Liver (tissue), 9 donors: ENCODE data around the gene SLC25A26. TPM values are rescaled to one million over a fixed set of nuclear protein-coding genes. Genes with fewer than 3 reads are reported as not detected.

Source experiments
- DNase-seq: peaks from one replicate; pipeline ENCODE4 v3.0.0-alpha.2; 2017; ENCODE audit warnings: low spot score
- H3K27ac ChIP-seq, 2 donors: one replicate each; pipeline ENCODE4 v1.7.0; 2013; ENCODE audit warnings: inconsistent platforms in 2 of 2, low read length in 2 of 2, control low read depth in 1 of 2, low read depth in 1 of 2, mild to moderate bottlenecking in 1 of 2
- H3K27me3 ChIP-seq, 4 donors: one replicate each; pipeline versions ENCODE4 v1.6.1 to v1.7.0; 2013; ENCODE audit warnings: low read length in 3 of 4, inconsistent platforms in 1 of 4, mild to moderate bottlenecking in 1 of 4, moderate library complexity in 1 of 4; ENCODE audit not compliant: control insufficient read depth in 4 of 4, insufficient read depth in 4 of 4
- H3K36me3 ChIP-seq, 4 donors: one replicate each; pipeline versions ENCODE4 v1.6.1 to v1.7.0; 2013; ENCODE audit warnings: low read length in 3 of 4, mild to moderate bottlenecking in 3 of 4, low read depth in 1 of 4, moderate library complexity in 1 of 4; ENCODE audit not compliant: control insufficient read depth in 4 of 4, insufficient read depth in 3 of 4
- H3K4me1 ChIP-seq, 4 donors: one replicate each; pipeline versions ENCODE4 v1.6.1 to v1.7.0; 2013; ENCODE audit warnings: low read length in 3 of 4, mild to moderate bottlenecking in 3 of 4, moderate library complexity in 1 of 4; ENCODE audit not compliant: control insufficient read depth in 4 of 4, insufficient read depth in 4 of 4
- H3K4me3 ChIP-seq, 3 donors: one replicate each; pipeline versions ENCODE4 v1.6.1 to v1.7.0; 2013; ENCODE audit warnings: low read length in 3 of 3, control low read depth in 1 of 3, low read depth in 1 of 3, mild to moderate bottlenecking in 1 of 3
- H3K9ac ChIP-seq, 2 donors: one replicate each; pipeline ENCODE4 v1.7.0; 2013; ENCODE audit warnings: low read length in 2 of 2, mild to moderate bottlenecking in 2 of 2, moderate library complexity in 2 of 2, control low read depth in 1 of 2, low read depth in 1 of 2
- H3K9me3 ChIP-seq, 4 donors: one replicate each; pipeline versions ENCODE4 v1.6.1 to v1.7.0; 2013; ENCODE audit warnings: low read length in 3 of 4; ENCODE audit not compliant: control insufficient read depth in 4 of 4
- ATF3 ChIP-seq: IDR thresholded peaks from 2 replicates; pipeline ENCODE4 v1.6.1; 2016; ENCODE audit warnings: antibody characterized with exemption
- CTCF ChIP-seq: fragments of 150-350 bp; IDR thresholded peaks from 2 replicates; pipeline ENCODE4 v1.5.1; 2017; ENCODE audit warnings: improper control_type of control experiment, low read depth, low read length; ENCODE audit not compliant: missing input control
- EGR1 ChIP-seq, 2 donors: IDR thresholded peaks; 2 replicates each; pipeline ENCODE4 v1.6.1; 2016 to 2018; ENCODE audit warnings: antibody characterized with exemption in 2 of 2, low read depth in 2 of 2
- FOXA1 ChIP-seq: IDR thresholded peaks from 2 replicates; pipeline ENCODE4 v1.6.1; 2016; ENCODE audit warnings: antibody characterized with exemption
- FOXA2 ChIP-seq: IDR thresholded peaks from 2 replicates; pipeline ENCODE4 v1.6.1; 2016; ENCODE audit warnings: antibody characterized with exemption
- GABPA ChIP-seq, 2 donors: IDR thresholded peaks in 1 of 2; conservative IDR thresholded peaks in 1 of 2; 2 replicates each; pipeline ENCODE4 v1.6.1; 2016; ENCODE audit warnings: antibody characterized with exemption in 2 of 2, mild to moderate bottlenecking in 1 of 2, moderate library complexity in 1 of 2
- HNF4A ChIP-seq, 2 donors: conservative IDR thresholded peaks; 2 replicates each; pipeline ENCODE4 v1.6.1; 2016; ENCODE audit warnings: antibody characterized with exemption in 2 of 2, mild to moderate bottlenecking in 2 of 2
- HNF4G ChIP-seq: IDR thresholded peaks from 2 replicates; pipeline ENCODE4 v1.6.1; 2016; ENCODE audit warnings: antibody characterized with exemption
- JUND ChIP-seq, 2 donors: IDR thresholded peaks; 2 replicates each; pipeline ENCODE4 v1.6.1; 2016; ENCODE audit warnings: antibody characterized with exemption in 2 of 2
- MAX ChIP-seq: IDR thresholded peaks from 2 replicates; pipeline ENCODE4 v1.6.1; 2016; ENCODE audit warnings: antibody characterized with exemption
- NR2F2 ChIP-seq: IDR thresholded peaks from 2 replicates; pipeline ENCODE4 v1.6.1; 2016; ENCODE audit warnings: antibody characterized with exemption
- RAD21 ChIP-seq, 2 donors: IDR thresholded peaks; 2 replicates each; pipeline ENCODE4 v1.6.1; 2016; ENCODE audit warnings: antibody characterized with exemption in 2 of 2, mild to moderate bottlenecking in 2 of 2
- REST ChIP-seq: IDR thresholded peaks from 2 replicates; pipeline ENCODE4 v1.6.1; 2016; ENCODE audit warnings: antibody characterized with exemption, mild to moderate bottlenecking
- RXRA ChIP-seq, 2 donors: IDR thresholded peaks; 2 replicates each; pipeline ENCODE4 v1.6.1; 2017 to 2018; ENCODE audit warnings: antibody characterized with exemption in 2 of 2, mild to moderate bottlenecking in 1 of 2
- SP1 ChIP-seq: IDR thresholded peaks from 2 replicates; pipeline ENCODE4 v1.6.1; 2018; ENCODE audit warnings: antibody characterized with exemption, mild to moderate bottlenecking
- TAF1 ChIP-seq: conservative IDR thresholded peaks from 2 replicates; pipeline ENCODE4 v1.6.1; 2016; ENCODE audit warnings: antibody characterized with exemption, mild to moderate bottlenecking
- YY1 ChIP-seq: IDR thresholded peaks from 2 replicates; pipeline ENCODE4 v1.6.1; 2016; ENCODE audit warnings: antibody characterized with exemption, mild to moderate bottlenecking
- ZBTB33 ChIP-seq: IDR thresholded peaks from 2 replicates; pipeline ENCODE4 v1.6.1; 2016; ENCODE audit warnings: antibody characterized with exemption
- WGBS: extraction: QIAGEN DNeasy Blood & Tissue Kit; methylation state at CpG from one replicate; pipeline ENCODE4 v1.1.7; 2013; 5-methylcytosine and 5-hydroxymethylcytosine counted together
- polyA plus RNA-seq, 2 donors: library from polyadenylated mRNA; stranded (reverse) in 1 of 2; unstranded in 1 of 2; fragments of 200-250 nt in 1 of 2; fragments of >200 nt in 1 of 2; fragmentation: Nextera tagmentation in 1 of 2; extraction: Ambion mirVana in 1 of 2; gene quantifications; one replicate each; pipeline versions ENCODE4 v1.2.1 to v1.2.3, GENCODE V29; 2013 to 2015
- total RNA-seq, 2 donors: library from RNA; depleted of rRNA; stranded (reverse); fragments of >200 nt; gene quantifications; one replicate each; pipeline ENCODE4 v1.2.3, GENCODE V29; 2014
- donor health status: healthy.
- donor health status: healthy.
- donor health status: healthy.
- donor health status: healthy.
- donor health status: healthy.

SLC25A26 gene
- total and polyA plus RNA-seq, 4 donors: 9.9 to 21.6 (median 12.8) TPM

GRCh38 chr3:66338927-66339326, 118.1 kb downstream of the SLC25A26 start:
- Histone ChIP-seq H3K36me3 (no peaks in the 10 kb centered on the region), H3K27ac (no peak overlapping the region), H3K27me3 (no peaks in the 10 kb centered on the region), H3K4me3 (no peak overlapping the region), H3K9me3 (no peaks in the 10 kb centered on the region), H3K4me1 (no peaks in the 10 kb centered on the region), H3K9ac (no peak overlapping the region)
- TF ChIP-seq YY1: no peak
- TF ChIP-seq FOXA2: no peak
- TF ChIP-seq FOXA1: no peak
- 81% methylated on average over 3 of the region's 3 CpGs for WGBS
- DNase-seq: no peak

- Histone ChIP-seq H3K9me3 (no peaks in the 10 kb centered on the region), H3K27me3 (no peaks in the 10 kb centered on the region), H3K9ac (no peak overlapping the region), H3K4me1 (peaks cover 0 to 7% (median 1%) of the 10 kb centered on the region in 4 donors), H3K4me3 (no peak overlapping the region), H3K27ac (no peak overlapping the region), H3K36me3 (peaks cover 0 to 4% (median 0%) of the 10 kb centered on the region in 4 donors)
- TF ChIP-seq REST: no peak
- no peak for TF ChIP-seq ZBTB33
- TF ChIP-seq MAX: no peak
- no peak for TF ChIP-seq RXRA (IDR thresholded peaks at IDR 0.05)
- no peak for TF ChIP-seq CTCF
- TF ChIP-seq HNF4G: no peak
- TF ChIP-seq EGR1 (IDR thresholded peaks at IDR 0.05; ENCODE audit: low read depth in 2 of 2): no peak
- no peak for TF ChIP-seq YY1
- no peak for TF ChIP-seq SP1
- TF ChIP-seq JUND (IDR thresholded peaks at IDR 0.05): no peak
- no peak for TF ChIP-seq FOXA1
- TF ChIP-seq ATF3: no peak
- no peak for TF ChIP-seq RAD21 (IDR thresholded peaks at IDR 0.05)
- TF ChIP-seq FOXA2: no peak
- TF ChIP-seq NR2F2: no peak
- no peak for TF ChIP-seq GABPA (IDR thresholded peaks at IDR 0.05 in 1 of 2, conservative IDR thresholded peaks at IDR 0.05 in 1 of 2)
- no peak for TF ChIP-seq TAF1
- no peak for TF ChIP-seq HNF4A (conservative IDR thresholded peaks at IDR 0.05)
- DNase-seq: no peak
- 89% methylated on average over 8 of the region's 8 CpGs for WGBS
Observed at GRCh38 chr3:66342717-66343356, 122.0 kb downstream of the SLC25A26 start.
